Effector CD8-positive, alpha-beta T cell (primary cell): ENCODE measurements around the gene PTER.

ENCODE experiments used
- DNase-seq: peaks from one replicate; lab custom pipeline; 2025; lab: John Stamatoyannopoulos, UW

PTER gene

DNA sequence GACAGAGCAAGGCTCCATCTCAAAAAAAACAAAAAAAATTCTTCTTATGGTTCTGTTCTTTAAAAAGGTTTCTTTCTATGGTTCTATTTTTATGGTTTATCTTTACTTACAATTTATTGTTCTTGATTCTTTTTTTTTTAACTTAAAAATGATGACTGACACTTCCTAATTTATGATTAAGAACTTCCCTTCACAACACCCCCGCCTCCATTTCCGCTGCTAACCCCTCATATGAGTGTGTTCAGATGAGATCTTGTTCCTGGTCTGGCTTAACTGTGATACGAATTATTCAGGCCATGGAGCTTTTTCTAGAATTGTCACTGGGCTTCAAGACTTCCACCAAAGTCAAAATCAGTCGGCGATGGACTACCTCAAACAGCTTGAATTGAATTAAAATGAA, 33.9 kb downstream of the PTER start:
- DNase-seq = no peak

DNA sequence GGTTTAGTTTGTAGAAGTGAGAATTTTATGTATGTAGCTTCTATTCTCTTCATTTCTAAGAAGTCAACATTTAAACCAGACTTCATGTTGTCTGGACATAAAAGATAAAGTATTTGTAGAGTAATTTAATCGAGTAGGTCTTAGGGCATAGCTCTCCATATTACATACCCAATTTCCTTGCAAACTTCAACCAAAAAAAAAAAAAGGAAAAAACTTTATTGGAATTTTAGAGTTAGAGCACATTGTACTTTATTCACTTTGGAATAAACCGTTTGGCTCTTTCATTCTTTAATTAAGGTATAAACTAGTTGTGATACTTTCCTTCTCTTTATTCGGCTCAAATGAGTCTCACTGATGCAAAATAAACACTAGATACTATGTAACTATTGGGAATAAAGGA, 36.0 kb downstream of the PTER start:
- no peak for DNase-seq

DNA sequence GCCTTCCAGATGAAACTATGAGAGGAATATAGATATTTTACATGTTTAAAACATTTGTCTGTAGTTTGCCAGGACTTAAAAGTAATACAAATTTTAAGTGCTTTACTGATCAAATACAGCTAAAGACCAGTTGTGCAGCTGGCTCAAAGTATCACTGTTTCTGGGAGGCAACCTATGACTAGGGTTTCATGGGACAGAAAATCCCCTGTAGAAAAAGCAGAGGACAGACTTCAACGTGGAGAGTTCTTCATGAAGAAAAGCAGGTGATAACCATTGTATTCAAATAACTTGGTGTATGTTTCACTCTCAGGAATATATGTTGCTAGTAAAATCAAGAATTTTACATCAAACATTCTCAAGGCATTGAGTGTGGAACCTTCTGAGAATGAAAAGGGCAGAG, 40.9 kb downstream of the PTER start:
- no peak for DNase-seq

DNA sequence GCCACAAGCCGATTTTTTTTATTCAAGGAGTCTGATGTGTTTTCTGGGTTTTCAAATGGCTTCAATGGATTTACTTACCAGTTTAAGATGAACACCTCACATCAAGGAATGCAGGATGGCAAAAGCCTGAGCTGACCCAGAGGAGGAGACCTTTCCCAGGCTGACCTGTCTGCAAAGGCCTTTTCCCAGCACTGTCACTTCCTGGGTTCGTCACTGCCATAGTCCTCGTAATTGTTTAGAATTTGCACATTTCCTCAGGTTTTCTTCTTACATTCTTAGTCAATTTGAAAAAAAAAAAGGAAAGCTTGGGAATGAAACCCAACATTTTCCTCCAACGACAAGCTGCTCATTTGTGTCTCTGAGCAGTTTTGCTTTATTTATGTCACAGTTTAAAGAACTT, 42.0 kb downstream of the PTER start:
- no peak for DNase-seq

DNA sequence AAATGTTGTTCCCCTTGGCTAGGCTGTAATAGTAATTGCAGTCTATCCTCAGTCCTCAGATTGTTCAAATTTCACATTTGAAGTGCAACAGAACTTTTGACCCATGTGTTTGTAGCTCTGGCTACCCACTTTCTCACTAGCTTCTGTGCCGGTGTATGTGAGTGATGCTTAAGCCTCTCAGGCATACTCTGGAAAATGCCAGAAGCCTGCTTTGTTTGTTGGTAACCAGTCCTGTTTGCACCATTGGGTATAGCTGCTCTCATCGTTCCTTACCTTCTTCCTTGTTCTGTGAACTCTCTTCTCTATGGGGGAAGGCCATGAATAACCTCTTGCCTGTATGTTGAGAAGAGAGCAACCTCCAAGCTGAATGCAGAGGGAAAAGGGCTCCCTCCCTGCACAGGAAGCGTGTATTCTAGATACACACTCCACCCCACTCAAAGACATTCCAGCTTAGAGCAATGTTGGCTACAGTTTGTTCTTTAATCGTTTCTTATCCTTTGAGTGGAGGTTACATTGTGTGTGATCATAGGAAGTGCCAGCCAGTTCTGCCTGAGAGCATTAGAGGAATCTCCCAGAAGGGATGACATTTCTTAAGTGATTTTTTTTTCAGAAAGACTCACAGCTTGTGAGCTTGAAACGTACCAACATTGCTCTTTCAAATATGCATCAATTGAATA, 44.4 kb downstream of the PTER start:
- DNase-seq = no peak

DNA sequence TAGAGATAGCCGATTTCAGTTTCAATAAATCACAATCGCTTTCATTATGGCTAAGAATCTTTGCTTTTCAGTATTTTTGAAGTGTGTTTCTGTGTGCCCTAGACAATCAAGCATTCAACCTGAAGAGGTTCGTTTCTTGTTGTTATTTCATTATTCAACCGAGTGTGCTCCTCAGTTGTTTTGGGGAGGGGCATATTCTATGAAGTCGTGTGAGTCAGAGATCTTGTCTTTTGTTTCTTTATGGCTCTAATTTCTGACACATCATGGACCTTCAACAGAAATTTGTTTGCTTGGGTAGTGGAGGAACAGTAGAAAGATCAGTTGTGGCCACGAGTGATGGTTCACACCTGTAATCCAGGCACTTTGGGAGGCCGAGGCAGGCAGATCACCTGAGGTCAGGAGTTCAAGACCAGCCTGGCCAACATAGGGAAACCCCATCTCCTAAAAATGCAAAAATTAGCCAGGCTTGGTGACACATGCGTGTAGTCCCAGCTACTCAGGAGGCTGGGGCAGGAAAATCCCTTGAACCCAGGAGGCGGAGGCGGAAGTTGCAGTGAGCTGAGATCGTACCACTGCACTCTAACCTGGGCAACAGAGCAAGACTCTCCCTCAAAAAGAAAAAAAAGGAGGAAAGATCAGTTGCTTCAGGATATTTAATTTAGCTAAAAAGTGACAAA, 46.6 kb downstream of the PTER start:
- DNase-seq = no peak

DNA sequence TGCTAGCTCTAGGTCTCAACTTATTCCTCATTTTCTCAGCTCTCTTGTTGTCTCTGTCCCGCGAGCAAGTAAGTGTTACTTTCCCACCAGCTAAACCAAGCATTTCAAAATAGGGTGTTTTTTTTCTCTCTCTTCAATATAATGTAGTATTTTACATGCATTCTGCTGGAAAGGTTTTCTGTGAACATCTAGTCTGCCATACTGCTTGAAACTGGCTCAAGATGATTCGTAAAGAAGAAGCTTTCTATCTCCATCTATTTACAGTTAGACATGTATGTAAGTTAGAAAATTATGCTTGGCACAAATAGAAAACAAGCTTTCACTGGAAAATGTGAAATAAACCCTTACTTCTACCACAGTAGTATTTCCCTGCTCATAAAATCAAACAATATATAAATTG, 53.7 kb downstream of the PTER start:
- no peak for DNase-seq

DNA sequence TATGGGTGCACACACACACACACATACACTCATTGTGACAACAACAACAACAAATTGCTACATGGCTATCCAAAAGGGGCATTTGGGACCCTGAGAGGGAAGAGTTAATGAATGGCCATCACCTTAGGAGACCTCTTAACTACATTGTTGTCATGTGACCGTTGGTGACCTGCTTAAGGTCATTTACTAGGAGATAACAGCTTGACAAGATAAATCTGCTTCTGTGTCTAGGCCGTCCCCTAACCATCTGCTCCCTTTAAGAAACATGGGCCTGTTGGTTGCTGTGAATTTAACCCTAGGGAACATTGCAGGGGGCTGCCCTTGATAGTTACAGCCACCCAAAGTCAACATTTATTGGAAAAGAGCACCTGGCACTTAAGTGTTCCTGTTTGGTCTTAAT, 55.1 kb downstream of the PTER start:
- DNase-seq = no peak

DNA sequence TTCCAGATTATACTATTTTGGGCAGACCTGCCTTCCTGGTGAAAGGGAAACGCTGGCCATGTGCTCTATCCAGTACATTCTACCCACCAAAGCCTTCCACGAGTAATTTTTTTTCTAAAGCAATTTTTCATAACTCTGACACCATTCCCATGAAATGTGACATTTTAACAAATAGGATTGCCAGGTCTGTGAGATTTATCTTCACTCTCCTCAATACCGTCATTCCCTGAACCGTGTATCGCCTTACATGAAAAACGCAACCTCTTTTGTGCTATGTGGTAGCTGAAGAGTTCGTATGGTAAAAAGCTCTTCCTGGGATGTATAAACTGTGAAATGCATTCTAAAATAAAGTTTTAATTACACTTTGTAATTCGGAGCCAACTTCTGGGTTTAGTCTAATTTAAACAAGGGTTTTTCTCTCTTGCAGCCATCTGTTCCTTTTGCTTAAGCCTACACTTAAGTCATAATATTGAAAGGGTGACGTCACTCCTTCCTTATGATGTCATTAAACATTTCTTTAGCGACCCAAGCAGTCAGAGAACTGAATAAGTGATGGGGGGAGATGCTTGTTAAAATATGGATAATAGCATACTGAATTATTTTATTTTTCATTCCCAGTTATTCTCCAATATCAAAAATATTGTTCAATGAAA, 57.2 kb downstream of the PTER start:
- DNase-seq = no peak

DNA sequence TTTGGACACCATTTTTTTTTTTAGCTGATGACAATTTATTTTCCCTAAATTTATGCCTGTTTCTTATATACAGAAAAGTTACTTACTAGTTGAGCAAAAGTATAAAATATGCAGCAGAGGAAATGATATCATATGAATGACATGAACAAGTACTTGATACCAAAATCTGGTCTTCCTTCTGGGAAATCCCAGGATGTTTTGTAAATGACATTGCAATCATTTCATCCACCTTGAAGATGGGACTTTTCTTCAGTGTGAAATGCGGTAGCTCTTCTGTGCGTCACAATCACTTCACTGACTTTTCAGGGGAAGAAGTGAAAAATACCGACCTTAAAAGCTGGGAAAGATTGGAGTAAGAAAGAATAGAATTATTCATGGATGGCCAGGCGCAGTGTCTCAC, 61.1 kb downstream of the PTER start:
- DNase-seq = no peak

DNA sequence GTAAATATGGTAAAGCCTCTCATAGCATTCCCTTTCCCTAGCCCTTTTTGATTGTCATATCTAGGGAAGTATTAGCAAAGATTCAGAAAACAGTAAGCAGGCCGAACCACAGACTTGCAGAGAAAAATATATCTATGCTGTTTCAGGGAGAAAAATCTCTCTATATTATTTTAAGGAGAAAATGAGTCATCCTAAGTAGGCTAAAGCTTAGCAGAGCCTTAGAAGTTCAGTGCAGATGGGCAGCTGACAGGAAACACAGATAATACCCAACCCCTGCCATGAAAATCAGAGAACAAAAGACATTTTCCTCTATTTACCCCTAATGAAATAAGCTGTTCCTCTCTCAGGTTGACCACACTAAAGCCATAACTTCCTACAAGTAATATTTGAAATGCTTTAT, 68.4 kb downstream of the PTER start:
- DNase-seq = no peak

DNA sequence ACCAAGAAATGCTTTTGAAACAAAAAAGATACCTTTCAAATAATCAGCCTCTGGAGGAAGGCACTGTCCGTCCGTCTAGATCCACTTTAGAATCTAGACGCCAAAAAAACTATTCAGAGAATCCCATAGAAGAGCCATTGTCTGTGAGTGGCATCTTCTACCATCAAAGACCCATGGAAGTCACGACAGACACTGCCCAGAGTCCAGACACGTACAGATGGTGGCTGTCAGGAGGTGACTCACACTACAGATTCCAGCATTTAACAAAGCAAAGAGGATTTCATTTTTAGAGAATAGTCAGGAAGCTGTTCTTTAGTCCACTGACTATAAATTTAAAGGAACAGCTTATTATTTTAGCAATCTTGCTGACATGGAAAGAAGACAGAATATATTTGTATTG, 73.2 kb downstream of the PTER start:
- no peak for DNase-seq

DNA sequence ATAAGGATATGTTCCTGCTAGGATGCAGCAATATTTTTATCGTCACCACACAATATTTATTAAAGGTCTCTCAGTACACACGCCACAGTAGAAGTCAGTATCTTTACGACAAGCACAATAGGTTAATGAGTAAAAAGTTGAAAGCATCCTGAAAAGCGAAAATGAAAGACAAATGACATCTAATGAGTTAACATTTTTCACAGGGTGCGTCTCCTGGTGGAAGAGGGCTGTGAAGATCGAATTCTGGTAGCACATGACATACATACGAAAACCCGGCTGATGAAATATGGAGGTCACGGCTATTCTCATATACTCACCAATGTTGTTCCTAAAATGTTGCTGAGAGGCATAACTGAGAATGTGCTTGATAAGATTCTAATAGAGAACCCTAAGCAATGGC, 74.0 kb downstream of the PTER start:
- DNase-seq = no peak

DNA sequence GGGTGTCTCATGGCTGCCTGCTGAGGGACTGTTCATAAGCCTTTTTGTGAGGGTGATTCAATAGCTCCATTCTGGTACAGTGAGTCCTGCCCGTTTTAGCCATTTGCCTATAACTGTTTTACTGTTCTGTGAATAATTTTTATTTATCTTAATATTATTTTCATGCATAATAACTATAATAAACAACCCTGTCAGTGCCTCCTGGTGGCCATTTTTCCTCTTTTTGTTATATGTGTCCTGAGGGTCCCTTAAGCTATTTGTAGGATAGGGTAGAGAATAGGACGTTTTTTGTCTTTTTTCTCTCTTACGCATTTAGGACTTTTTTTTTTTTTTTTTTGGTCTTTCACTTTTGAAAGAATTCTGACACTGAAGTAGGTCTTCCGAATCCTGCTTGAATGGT, 82.0 kb downstream of the PTER start:
- DNase-seq = no peak

DNA sequence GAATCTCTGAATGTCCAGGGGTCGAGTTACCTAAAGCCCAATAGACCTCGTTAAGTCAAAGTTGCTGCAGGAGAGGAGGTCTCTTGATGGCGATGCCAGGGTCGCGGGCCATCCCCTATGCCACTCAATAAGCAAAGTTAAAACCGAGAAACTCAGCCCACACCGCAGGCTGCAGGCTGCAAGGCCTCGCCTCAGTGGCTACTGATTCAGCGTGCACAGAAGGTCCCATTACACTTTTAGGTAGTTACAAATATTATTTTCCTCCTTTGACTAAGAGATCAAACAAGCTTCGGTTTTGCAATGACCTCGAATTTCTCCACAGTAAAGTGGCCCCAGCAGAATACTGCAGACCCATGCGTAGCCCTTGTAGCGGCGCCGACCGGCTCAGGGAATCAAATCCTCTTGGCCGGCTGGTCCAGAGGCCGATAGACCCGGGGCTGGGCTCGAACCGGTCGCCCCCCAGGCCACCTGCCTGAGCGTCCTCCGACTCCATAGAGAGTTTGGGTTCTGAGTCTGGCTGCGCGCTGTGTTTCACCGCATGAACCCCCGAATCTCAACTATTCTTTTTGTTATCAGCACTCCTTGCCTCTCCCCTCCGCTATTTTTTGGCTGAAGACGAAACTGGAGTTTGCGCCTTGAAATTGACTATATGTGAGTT, 82.6 kb downstream of the PTER start:
- no peak for DNase-seq

DNA sequence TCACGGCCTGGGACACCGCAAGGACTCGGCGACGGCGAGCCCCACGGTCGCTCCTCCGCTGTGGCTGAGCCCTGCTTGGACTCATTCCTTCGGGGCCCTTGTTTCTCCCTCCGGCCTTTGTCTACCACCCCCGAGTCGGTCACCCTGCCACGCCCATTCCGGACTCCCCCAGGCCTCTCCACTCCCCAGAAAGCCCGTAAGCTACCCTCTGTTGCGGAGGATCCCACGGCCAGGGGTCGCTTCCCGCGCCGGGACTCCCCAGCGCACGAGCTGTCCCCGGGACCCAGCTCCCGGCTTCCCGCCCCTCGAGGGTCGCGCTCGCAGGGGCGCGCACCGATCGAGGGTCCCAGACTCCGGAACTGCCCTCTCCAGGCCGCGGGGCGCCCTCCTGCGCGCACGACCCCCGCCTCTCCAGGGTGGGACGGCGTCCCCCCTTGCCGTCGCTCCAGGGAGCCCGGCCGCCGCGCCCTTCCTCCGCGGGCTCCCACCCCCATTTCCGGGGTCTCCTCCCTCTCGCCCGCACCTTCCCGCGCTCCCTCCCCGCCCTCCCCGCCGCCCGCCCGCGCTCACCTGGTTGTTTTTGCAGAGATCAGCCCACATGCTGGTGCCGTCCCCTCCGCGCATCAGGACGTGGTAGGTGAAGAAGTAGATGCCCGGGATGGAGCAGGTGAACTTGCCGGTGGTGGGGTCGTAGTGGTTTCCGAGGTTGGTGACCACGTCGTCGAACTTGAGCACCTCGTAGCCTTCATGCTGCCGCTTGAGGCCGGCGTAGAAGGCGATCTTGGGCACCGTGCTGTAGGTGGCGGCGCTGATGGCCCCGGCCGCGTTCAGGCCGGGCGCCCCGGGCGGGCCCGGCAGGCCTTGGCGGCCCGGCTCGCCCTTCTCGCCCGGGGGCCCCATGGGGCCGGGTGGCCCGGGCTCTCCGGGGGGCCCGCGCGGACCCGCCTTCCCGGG, 83.4 kb downstream of the PTER start:
- DNase-seq = no peak

DNA sequence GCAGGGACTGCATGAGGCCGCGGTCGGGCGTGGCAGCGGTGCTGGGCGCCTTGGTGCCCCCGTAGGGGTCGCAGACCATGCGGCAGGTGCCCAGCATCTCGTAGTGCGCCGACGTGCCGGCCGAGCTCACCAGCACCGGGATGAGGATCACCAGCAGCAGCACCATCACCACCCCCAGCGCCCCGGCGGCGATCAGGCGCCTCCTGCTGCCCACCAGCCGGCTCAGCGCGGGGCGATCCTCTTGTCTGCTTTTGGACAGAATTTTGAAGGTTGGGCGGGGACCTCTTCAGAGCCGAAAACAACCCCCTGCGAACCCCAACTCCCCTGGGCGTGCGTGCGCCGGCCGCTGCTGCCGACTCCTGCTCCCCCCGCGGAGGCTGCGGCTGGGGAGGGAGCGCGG, 84.1 kb downstream of the PTER start:
- DNase-seq = no peak

DNA sequence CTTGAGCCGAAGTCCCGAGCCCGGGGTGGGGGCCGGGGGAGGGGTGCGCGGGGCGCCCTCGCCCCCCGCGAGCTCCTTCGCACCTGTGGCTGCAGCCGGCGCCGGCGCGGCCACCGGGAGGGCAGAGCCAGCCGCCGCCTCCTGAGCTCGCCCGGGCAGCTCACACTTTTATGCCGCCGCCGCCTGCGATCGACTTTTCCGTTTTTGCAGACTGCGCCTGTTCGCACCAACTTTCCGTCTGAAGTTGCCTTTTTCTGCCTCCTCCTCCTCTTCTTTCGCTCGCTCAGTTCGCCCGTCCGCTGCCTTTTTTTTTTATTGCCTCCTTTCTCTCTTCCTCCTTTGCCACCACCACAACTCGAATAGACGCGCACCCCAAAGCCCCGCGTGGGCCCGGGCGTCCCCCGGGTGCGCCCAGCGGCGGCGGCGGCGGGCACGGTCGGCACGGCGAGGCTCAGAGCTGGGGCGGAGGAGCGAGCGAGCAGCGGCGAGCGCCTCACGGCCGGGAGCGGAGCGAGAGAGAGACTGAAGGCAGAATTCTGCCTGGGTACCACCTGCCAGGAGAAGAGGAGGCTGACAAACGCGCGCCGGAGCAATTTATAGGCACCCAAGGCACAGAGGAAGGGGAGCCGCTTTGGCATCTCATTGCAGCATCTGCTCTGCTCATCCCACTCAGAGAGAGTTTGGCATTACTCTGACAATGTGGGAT, 84.7 kb downstream of the PTER start, which contains the start of gene C1QL3:
C1QL3 (minus strand) TSS at position 569 of the 706 bp plus-strand sequence. CDS start 814 bp downstream, outside the sequence.
- no peak for DNase-seq

DNA sequence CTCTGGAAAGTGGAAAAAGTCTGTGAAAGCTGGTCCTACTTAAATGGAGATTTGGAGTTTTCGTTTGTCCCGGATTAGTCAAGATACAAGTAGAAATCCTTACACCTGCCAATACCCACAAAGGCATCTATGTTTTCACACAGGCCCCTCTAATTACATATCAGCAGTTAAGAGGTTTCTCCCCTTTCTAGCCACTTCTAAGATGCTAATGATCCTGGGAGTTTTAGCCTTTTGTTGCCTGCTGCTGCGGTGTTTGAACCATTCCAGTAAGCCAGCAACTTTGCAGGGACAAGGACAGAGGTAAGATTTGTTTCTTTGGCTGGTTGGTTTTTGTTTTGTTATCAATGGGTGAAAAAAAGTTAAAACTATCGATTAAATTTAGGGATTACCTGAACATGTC, 90.6 kb downstream of the PTER start:
- no peak for DNase-seq

DNA sequence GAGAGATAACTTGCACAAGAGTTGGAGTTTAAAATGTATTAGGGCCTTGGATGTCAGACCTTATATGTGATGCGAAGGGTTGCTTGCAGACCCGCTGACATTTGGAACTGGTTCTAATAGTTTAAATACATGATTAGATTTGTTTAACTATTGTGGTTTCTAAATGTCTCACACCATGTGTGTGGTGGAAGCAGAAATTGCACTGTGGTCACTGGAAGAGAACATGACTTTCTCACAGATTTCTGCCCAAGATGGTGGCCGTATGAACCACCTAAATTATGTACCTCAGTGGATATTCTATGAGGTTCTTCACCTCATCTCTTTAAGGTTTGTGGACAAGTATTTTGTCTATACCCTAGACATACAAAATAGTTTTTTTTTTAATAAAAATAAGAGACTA, 93.0 kb downstream of the PTER start:
- no peak for DNase-seq

DNA sequence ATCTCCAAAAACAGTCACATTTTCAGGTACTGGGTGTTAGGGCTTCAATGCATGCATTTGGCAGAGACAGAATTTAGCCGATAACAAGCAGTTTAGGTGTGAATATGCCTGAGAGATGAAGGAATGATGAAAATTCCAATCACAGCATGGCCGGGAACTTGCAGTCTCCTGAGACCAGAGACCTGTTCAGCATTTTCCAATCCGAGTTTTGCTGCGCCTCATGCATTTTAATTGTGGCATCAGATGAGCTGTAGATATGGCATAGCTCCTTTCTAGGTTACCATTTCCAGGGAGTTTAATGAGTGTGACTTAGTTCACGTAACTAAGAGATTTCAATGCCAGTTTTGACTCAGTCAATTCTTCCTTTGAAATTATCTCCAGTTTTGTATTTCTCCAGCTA, 99.3 kb downstream of the PTER start:
- DNase-seq = no peak
